Endodermal cell (in vitro differentiated cells): ENCODE measurements around the gene AGR2. TPM values are rescaled to one million over a fixed set of nuclear protein-coding genes. Genes with fewer than 3 reads are reported as not detected.

Experiments
- DNase-seq: peaks from one replicate; pipeline ENCODE4 v3.0.0-alpha.2; 2017
- H3K27ac ChIP-seq: 2 replicates; pipeline ENCODE4 v1.5.1; 2013; ENCODE audit warnings: mild to moderate bottlenecking, low read depth, low read length, moderate library complexity
- H3K27me3 ChIP-seq: 2 replicates; pipeline ENCODE4 v1.6.1; 2013; ENCODE audit warnings: mild to moderate bottlenecking, low read length, moderate library complexity; ENCODE audit not compliant: insufficient read depth, control insufficient read depth, poor library complexity, severe bottlenecking
- H3K36me3 ChIP-seq: 2 replicates; pipeline ENCODE4 v1.7.0; 2013; ENCODE audit warnings: mild to moderate bottlenecking, low read length, moderate library complexity; ENCODE audit not compliant: control insufficient read depth, insufficient read depth
- H3K4me1 ChIP-seq: one replicate; pipeline ENCODE4 v1.7.0; 2013; ENCODE audit warnings: low read length; ENCODE audit not compliant: control insufficient read depth, insufficient read depth
- H3K4me3 ChIP-seq: 2 replicates; pipeline ENCODE4 v1.5.1; 2013; ENCODE audit warnings: mild to moderate bottlenecking, low read length, moderate library complexity
- H3K9ac ChIP-seq: 2 replicates; pipeline ENCODE4 v1.6.1; 2013; ENCODE audit warnings: mild to moderate bottlenecking, low read length, moderate library complexity; ENCODE audit not compliant: poor library complexity, severe bottlenecking; ENCODE audit errors: extremely low read depth
- H3K9me3 ChIP-seq: 2 replicates; pipeline ENCODE4 v1.6.1; 2013; ENCODE audit warnings: mild to moderate bottlenecking, low read length, moderate library complexity; ENCODE audit not compliant: control insufficient read depth
- H3K27ac Mint-ChIP-seq: 2 replicates; pipeline ENCODE4 v1.8.0; 2020; ENCODE audit warnings: mixed read lengths
- H3K27me3 Mint-ChIP-seq: 2 replicates; pipeline ENCODE4 v1.8.0; 2021; ENCODE audit warnings: mild to moderate bottlenecking, mixed read lengths; ENCODE audit not compliant: insufficient read depth
- H3K36me3 Mint-ChIP-seq: 2 replicates; pipeline ENCODE4 v1.8.0; 2020; ENCODE audit warnings: low read depth, mixed read lengths
- H3K4me1 Mint-ChIP-seq: 2 replicates; pipeline ENCODE4 v1.8.0; 2020; ENCODE audit warnings: mixed read lengths
- H3K4me3 Mint-ChIP-seq: 2 replicates; pipeline ENCODE4 v1.8.0; 2020; ENCODE audit warnings: mild to moderate bottlenecking, moderate library complexity, mixed read lengths
- H3K9me3 Mint-ChIP-seq: 2 replicates; pipeline ENCODE4 v1.8.0; 2020; ENCODE audit warnings: mild to moderate bottlenecking, mixed read lengths
- WGBS, 2 experiments: methylation state at CpG; one replicate each; pipeline versions ENCODE4 v1.1.5 to v1.1.7; 2013; ENCODE audit warnings: missing lambda C conversion rate in 2 of 2, mixed read lengths in 1 of 2; ENCODE audit not compliant: insufficient coverage in 1 of 2, insufficient read length in 1 of 2; 5-methylcytosine and 5-hydroxymethylcytosine counted together
- total RNA-seq, 2 donors: library from RNA; stranded (reverse); fragmentation: NEBNext Ultra II Directional in 1 of 2; extraction: Animal tissue kit (Norgen Biotek cat#: 25700) in 1 of 2; gene quantifications; 2 replicates in 1 of 2; 3 replicates in 1 of 2; pipeline ENCODE4 v1.2.1, GENCODE V29; 2021
- TF ChIP-seq, protein P1 (sequence below): fragments of 200-600 bp; sonication (generic); conservative IDR thresholded peaks from 2 replicates; pipeline ENCODE4 v1.5.0; 2021; ENCODE audit warnings: antibody characterized with exemption, mild to moderate bottlenecking

AGR2 gene
- total RNA-seq, 2 donors from 2014 or later, result not detected

DNA sequence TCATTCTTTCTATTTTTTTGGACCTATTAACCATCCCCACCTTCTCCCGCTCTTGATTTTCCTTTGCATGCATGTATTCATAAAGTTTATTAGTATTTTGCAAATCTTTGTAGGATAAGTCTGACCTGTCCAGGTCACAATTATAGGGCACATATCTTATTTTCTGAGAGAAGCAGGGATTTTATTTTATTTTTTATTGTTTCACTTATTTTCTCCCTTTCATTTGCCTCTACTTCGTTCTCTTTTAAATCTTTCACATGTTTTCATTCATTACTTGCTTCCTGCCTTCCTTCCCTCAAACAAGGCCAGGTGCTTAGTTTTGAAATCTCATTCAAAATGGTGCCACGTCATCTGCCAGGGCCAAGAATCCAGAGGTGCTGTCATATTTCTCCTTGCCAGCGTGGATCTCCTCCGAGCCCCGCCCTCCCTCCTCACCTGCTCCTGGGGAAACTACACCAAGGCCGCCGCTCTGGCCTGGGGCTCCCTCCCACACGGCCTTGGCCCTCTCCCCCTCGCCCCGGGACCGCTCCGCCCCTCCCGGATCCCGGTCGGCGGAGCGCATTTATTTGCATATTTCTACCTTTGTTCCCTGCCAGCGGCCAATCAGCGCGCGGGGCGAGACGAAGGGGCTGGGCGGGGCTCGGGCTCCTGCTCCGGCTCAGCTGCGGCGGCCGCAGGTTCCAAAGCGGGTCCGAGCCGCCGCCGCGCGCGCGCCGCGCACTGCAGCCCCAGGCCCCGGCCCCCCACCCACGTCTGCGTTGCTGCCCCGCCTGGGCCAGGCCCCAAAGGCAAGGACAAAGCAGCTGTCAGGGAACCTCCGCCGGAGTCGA, 51.5 kb downstream of the AGR2 start, which contains the start of gene TSPAN13:
Gene TSPAN13, plus strand, starts transcription at position 654 of the 830 bp plus-strand sequence. CDS start 213 bp downstream, outside the sequence.
- Histone ChIP-seq H3K27ac (peak within 1 kb of the TSS; percentile 87), H3K4me3 (peak within 1 kb of the TSS; percentile 86), H3K9me3 (no peaks in the 10 kb centered on the region), H3K9ac (peak within 1 kb of the TSS; percentile 74), H3K36me3 (no peaks in the 10 kb centered on the region), H3K4me1 (no peaks in the 10 kb centered on the region), H3K27me3 (no peaks in the 10 kb centered on the region)
- Mint-ChIP-seq H3K4me3 (peak within 1 kb of the TSS; percentile 75), H3K36me3 (no peaks in the 10 kb centered on the region), H3K27ac (peak within 1 kb of the TSS; percentile 68), H3K9me3 (no peaks in the 10 kb centered on the region), H3K27me3 (peaks cover 5% of the 10 kb centered on the region), H3K4me1 (peaks cover 26% of the 10 kb centered on the region)
- peak; percentile 99 for DNase-seq
- 3% methylated on average over 11 to 48 of the region's 48 CpGs for WGBS, 2 experiments
- TF ChIP-seq, protein P1, sequence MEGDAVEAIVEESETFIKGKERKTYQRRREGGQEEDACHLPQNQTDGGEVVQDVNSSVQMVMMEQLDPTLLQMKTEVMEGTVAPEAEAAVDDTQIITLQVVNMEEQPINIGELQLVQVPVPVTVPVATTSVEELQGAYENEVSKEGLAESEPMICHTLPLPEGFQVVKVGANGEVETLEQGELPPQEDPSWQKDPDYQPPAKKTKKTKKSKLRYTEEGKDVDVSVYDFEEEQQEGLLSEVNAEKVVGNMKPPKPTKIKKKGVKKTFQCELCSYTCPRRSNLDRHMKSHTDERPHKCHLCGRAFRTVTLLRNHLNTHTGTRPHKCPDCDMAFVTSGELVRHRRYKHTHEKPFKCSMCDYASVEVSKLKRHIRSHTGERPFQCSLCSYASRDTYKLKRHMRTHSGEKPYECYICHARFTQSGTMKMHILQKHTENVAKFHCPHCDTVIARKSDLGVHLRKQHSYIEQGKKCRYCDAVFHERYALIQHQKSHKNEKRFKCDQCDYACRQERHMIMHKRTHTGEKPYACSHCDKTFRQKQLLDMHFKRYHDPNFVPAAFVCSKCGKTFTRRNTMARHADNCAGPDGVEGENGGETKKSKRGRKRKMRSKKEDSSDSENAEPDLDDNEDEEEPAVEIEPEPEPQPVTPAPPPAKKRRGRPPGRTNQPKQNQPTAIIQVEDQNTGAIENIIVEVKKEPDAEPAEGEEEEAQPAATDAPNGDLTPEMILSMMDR, result no peak

- Histone ChIP-seq H3K27ac (no peak overlapping the region), H3K4me3 (no peak overlapping the region), H3K36me3 (no peaks in the 10 kb centered on the region), H3K27me3 (no peaks in the 10 kb centered on the region), H3K4me1 (peaks cover 19% of the 10 kb centered on the region), H3K9me3 (no peaks in the 10 kb centered on the region), H3K9ac (no peak overlapping the region)
- 97 to 100% methylated on average over 1 of the region's 1 CpG for WGBS, 2 experiments
- no peaks in the 10 kb centered on the region for H3K9me3 Mint-ChIP-seq
- H3K36me3 Mint-ChIP-seq, result no peaks in the 10 kb centered on the region
- TF ChIP-seq, protein P1, result no peak
- H3K4me1 Mint-ChIP-seq, result peaks cover 16% of the 10 kb centered on the region
- peaks cover 2% of the 10 kb centered on the region for H3K27me3 Mint-ChIP-seq
- H3K27ac Mint-ChIP-seq, result no peak overlapping the region
- DNase-seq, result no peak
- no peak overlapping the region for H3K4me3 Mint-ChIP-seq
Observed at GRCh38 chr7:16747102-16747501, 57.7 kb downstream of the AGR2 start.

GRCh38 chr7:16745645-16746044, 59.2 kb downstream of the AGR2 start:
- H3K36me3 ChIP-seq, result no peaks in the 10 kb centered on the region
- peak overlapping the region; percentile 33 for H3K27ac ChIP-seq
- Mint-ChIP-seq H3K27ac (peak overlapping the region; percentile 20), H3K9me3 (no peaks in the 10 kb centered on the region), H3K27me3 (no peaks in the 10 kb centered on the region), H3K4me3 (no peak overlapping the region), H3K36me3 (no peaks in the 10 kb centered on the region), H3K4me1 (peaks cover 16% of the 10 kb centered on the region)
- H3K27me3 ChIP-seq, result no peaks in the 10 kb centered on the region
- DNase-seq, result no peak
- H3K9me3 ChIP-seq, result no peaks in the 10 kb centered on the region
- H3K4me3 ChIP-seq, result no peak overlapping the region
- H3K9ac ChIP-seq, result no peak overlapping the region
- whole genome bisulfite sequencing, 2 experiments, result 21% methylated on average over 1 of the region's 2 CpGs; no CpG with 5 or more reads in 1 of the 2 experiments
- TF ChIP-seq, protein P1, result no peak
- peaks cover 22% of the 10 kb centered on the region for H3K4me1 ChIP-seq
